ENCODE measurements around the gene PAX5. TPM values are rescaled to one million over a fixed set of nuclear protein-coding genes. Genes with fewer than 3 reads are reported as not detected.
A peak's percentile ranks its signal among the peaks of the same experiment; 100 is the strongest.

PAX5 gene
- total RNA-seq, 1 donor from 2014 or later: not detected

DNA sequence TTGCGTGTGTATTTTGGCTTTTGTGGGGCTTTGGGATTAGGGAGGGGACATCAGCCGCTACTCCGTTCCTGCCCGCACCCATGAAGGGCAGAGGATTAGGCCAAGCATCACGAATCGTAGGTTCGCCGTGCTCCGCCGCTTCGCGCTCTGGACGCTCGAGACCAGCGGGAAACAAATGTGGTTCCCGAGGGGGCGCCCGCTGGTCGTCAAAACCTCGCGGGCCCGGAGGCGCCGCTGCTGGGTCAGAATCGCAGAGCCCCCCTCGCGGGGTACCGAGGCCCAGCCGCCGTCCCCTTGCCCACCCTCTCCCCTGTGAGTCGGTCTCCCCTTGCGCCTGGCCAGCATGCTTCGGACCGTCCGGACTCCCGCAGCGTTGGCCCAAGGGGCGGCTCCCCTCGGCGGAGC, 2.3 kb upstream of the PAX5 start:
- TF ChIP-seq, protein P1, sequence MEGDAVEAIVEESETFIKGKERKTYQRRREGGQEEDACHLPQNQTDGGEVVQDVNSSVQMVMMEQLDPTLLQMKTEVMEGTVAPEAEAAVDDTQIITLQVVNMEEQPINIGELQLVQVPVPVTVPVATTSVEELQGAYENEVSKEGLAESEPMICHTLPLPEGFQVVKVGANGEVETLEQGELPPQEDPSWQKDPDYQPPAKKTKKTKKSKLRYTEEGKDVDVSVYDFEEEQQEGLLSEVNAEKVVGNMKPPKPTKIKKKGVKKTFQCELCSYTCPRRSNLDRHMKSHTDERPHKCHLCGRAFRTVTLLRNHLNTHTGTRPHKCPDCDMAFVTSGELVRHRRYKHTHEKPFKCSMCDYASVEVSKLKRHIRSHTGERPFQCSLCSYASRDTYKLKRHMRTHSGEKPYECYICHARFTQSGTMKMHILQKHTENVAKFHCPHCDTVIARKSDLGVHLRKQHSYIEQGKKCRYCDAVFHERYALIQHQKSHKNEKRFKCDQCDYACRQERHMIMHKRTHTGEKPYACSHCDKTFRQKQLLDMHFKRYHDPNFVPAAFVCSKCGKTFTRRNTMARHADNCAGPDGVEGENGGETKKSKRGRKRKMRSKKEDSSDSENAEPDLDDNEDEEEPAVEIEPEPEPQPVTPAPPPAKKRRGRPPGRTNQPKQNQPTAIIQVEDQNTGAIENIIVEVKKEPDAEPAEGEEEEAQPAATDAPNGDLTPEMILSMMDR (conservative IDR thresholded peaks at IDR 0.05; ENCODE audit: low read depth, low read length): no peak
- DNase-seq (ENCODE audit: low read depth): no peak
- H3K4me3 ChIP-seq (ENCODE audit: low read depth, low read length): peak overlapping the region; percentile 50

DNA sequence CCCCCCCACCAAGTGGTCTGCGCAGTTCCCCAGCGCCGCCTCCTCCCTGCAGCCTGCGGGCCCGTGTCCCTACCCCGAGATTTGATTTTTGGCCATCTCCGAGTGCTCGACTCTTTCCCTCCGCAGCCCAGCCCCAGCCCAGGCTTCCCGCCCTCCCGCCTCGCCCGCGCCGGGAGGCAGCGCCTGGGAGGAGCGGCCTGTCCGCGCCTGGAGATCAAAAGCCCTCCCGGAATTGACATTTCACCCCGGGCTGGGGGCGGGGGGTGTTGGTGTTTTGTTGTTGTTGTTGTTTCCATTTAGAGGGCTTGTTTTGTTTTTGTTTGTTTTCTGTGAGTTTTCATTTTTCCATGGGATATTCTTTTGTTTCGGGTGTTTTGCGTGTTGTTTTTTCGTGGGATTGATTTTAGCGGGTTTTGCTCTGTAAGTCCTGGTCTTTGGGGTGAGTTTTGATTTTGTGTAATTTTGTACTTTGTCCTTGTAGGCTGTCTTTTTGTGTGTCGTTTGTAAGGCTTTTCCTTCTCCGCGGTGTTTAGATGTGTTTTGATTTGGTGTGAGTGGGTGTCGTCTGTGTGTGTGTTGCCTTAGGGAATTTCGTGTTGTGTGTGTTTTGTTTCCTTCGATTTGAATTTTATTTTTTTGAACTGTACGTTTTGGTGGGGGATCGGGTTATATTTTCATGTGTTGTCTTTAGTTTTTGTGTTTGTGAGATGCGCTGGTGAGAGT, 1.7 kb upstream of the PAX5 start:
- DNase-seq (ENCODE audit: low read depth): no peak
- TF ChIP-seq, protein P1 (conservative IDR thresholded peaks at IDR 0.05; ENCODE audit: low read depth, low read length): no peak

DNA sequence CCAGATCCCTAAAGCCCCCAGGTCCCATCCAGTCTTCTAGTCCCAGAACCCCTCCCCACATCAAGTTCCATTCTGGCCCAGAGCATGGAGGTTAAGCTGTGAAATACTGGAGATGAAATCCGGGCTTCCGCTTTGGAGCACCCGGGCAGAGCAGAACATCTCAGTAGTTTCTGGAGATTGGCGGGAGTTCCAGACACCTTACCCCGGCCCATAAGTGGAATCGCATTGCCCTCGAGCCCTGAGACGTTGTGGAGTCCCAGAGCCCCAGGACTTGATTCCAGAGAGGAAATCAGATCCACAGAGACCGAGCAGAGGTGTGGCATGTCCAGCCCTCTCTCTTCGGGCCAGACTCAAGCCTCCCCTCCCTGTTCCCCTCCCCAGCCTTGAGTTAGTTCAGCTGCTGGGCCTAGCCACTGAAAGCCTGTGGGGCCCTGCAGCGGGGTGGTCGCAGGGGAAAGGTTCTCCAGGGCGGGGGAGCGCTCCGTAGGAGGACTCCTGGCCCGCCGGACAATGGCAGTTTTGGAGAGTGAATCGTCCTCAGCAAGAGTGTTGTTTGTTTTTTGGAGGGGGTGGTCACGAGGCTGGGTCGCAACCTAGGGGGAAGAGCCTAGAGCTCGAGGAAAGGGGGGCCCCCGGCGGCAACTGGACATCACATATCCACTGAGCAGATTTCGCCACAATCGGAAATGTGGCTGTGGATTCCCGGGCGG, 1.0 kb upstream of the PAX5 start:
- H3K4me3 ChIP-seq (ENCODE audit: low read depth, low read length): no peak overlapping the region
- TF ChIP-seq, protein P1 (conservative IDR thresholded peaks at IDR 0.05; ENCODE audit: low read depth, low read length): no peak
- no peak for DNase-seq (ENCODE audit: low read depth)

More for the DNA sequence above, 1.7 kb upstream of the PAX5 start:
- no peak overlapping the region for H3K4me3 ChIP-seq (ENCODE audit: low read depth, low read length)

DNA sequence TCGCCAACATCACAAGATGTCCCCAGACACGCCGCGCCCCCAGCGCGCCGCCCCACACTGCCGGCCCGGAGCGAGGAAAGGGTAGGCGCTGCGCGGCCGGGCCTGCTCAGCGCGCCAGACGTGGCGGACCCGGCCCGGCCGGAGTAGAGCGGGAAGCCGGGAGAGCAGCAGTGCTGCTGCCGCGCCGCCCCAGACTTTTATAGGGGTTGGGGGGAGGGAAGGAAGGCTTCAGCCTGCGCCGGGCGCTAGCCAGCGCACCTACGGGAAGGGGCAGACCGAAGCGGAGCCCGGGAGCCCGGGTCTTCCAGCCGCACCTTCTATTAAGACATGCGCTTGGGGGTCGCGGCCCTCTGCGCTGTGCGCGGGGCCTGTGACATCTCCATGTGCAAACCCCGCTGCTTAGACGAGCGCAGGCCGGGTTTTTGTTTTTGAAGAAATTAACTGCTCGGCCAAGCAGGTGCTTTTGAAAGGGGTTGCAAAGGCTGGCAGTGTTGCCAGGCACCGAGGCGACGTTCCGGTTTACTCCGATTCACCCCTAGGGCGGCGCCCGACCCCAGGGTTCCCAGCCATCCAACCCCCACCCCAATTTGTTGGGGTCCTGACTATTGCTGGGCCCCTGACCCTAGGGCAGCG, 353 bp upstream of the PAX5 start:
- DNase-seq (ENCODE audit: low read depth): no peak
- TF ChIP-seq, protein P1 (conservative IDR thresholded peaks at IDR 0.05; ENCODE audit: low read depth, low read length): peak; percentile 38
- peak overlapping the region; percentile 20 for H3K4me3 ChIP-seq (ENCODE audit: low read depth, low read length)

DNA sequence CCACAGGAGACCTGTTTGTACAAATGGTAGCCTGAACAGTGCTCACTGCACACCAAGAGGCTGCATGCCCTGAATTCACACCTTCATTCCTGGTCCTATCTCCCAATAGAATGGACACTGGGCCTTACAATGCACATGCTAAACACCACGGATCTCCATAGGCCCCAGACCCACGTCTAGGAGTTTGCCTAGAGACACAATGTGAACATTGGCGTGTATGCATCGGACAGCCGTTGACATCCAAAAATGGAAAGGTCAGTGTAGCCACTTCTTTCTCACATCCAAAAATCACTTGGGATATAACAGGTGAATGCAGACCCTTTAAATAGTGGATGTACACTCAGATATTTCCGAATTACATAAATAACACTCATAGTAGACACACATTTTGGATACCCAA, 927 bp downstream of the PAX5 start:
- TF ChIP-seq, protein P1 (conservative IDR thresholded peaks at IDR 0.05; ENCODE audit: low read depth, low read length): no peak
- DNase-seq (ENCODE audit: low read depth): no peak
- no peak overlapping the region for H3K4me3 ChIP-seq (ENCODE audit: low read depth, low read length)

DNA sequence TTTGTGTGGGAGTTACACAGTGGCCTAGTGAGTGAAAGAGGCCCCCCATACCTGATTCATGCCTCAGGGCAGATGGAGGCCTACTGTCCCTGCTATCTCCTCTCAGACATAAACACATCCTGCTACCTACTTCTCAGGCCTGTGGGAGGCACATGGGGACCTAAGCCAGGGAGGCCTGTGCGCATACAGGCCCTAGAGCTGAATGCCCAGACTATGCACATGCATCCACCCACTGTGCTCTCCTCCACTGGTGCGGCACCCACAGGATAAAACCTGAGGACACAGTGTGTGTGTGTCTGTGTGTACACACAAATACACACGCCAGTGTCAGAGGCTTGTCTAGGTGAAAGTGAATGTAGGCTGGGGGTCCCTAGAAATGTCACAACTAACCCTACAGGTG, 1.4 kb downstream of the PAX5 start:
- TF ChIP-seq, protein P1 (conservative IDR thresholded peaks at IDR 0.05; ENCODE audit: low read depth, low read length): no peak
- DNase-seq (ENCODE audit: low read depth): no peak
- no peak overlapping the region for H3K4me3 ChIP-seq (ENCODE audit: low read depth, low read length)
